Ectodermal cell (in vitro differentiated cells): ENCODE measurements around the gene FGD6.
"Not testable (repeated sequence)": the region's sequence is repeated elsewhere in the genome, so short reads cannot be mapped to it uniquely, and the experiment has no call there.

ENCODE experiments used
- H3K27ac ChIP-seq: 2 replicates; pipeline ENCODE4 v1.7.0; 2013; ENCODE audit warnings: mild to moderate bottlenecking, low read depth, low read length; ENCODE audit not compliant: insufficient read depth, poor library complexity, severe bottlenecking
- H3K27me3 ChIP-seq: 2 replicates; pipeline ENCODE4 v1.7.0; 2013; ENCODE audit warnings: mild to moderate bottlenecking, low read length; ENCODE audit not compliant: insufficient read depth, control insufficient read depth, poor library complexity, severe bottlenecking
- H3K36me3 ChIP-seq: one replicate; pipeline ENCODE4 v1.7.0; 2013; ENCODE audit warnings: low read length; ENCODE audit not compliant: control insufficient read depth, insufficient read depth
- H3K4me1 ChIP-seq: one replicate; pipeline ENCODE4 v1.7.0; 2013; ENCODE audit warnings: low read length; ENCODE audit not compliant: control insufficient read depth, insufficient read depth
- H3K4me3 ChIP-seq: 2 replicates; pipeline ENCODE4 v1.7.0; 2013; ENCODE audit warnings: low read depth, low read length, control low read depth; ENCODE audit not compliant: insufficient read depth
- H3K9me3 ChIP-seq: 2 replicates; pipeline ENCODE4 v1.7.0; 2013; ENCODE audit warnings: mild to moderate bottlenecking, low read length, moderate library complexity; ENCODE audit not compliant: control insufficient read depth
- WGBS, 2 experiments: methylation state at CpG; one replicate each; pipeline ENCODE4 v1.1.7; 2013; ENCODE audit warnings: missing lambda C conversion rate in 2 of 2; 5-methylcytosine and 5-hydroxymethylcytosine counted together

The FGD6 gene

GRCh38 chr12:95117178-95117599 lies 100.1 kb downstream of the FGD6 start:
- 61 to 71% methylated on average over 2 of the region's 2 CpGs for WGBS, 2 experiments
- Histone ChIP-seq H3K27me3 (no peaks in the 10 kb centered on the region), H3K36me3 (no peaks in the 10 kb centered on the region), H3K9me3 (no peaks in the 10 kb centered on the region), H3K27ac (no peak overlapping the region), H3K4me1 (no peaks in the 10 kb centered on the region), H3K4me3 (no peak overlapping the region)

- H3K36me3 ChIP-seq, result no peaks in the 10 kb centered on the region
- no peak overlapping the region for H3K4me3 ChIP-seq
- no peaks in the 10 kb centered on the region for H3K9me3 ChIP-seq
- no peaks in the 10 kb centered on the region for H3K27me3 ChIP-seq
- H3K4me1 ChIP-seq, result no peaks in the 10 kb centered on the region
- 91 to 94% methylated on average over 3 of the region's 3 CpGs for WGBS, 2 experiments
- no peak overlapping the region for H3K27ac ChIP-seq
Observed at GRCh38 chr12:95116773-95117172, 100.5 kb downstream of the FGD6 start.

GRCh38 chr12:95116341-95116740 lies 100.9 kb downstream of the FGD6 start:
- H3K4me1 ChIP-seq, result no peaks in the 10 kb centered on the region
- H3K27me3 ChIP-seq, result no peaks in the 10 kb centered on the region
- WGBS, 2 experiments, result 83 to 93% methylated on average over 4 of the region's 4 CpGs
- H3K4me3 ChIP-seq, result no peak overlapping the region
- no peaks in the 10 kb centered on the region for H3K9me3 ChIP-seq
- no peaks in the 10 kb centered on the region for H3K36me3 ChIP-seq
- no peak overlapping the region for H3K27ac ChIP-seq

GRCh38 chr12:95115641-95116040 lies 101.6 kb downstream of the FGD6 start:
- H3K27ac ChIP-seq, result no peak overlapping the region
- H3K4me3 ChIP-seq, result no peak overlapping the region
- H3K9me3 ChIP-seq, result no peaks in the 10 kb centered on the region
- no peaks in the 10 kb centered on the region for H3K36me3 ChIP-seq
- H3K4me1 ChIP-seq, result no peaks in the 10 kb centered on the region
- no peaks in the 10 kb centered on the region for H3K27me3 ChIP-seq
- 80 to 84% methylated on average over 6 to 7 of the region's 7 CpGs for WGBS, 2 experiments

GRCh38 chr12:95114766-95115405 lies 102.4 kb downstream of the FGD6 start:
- Histone ChIP-seq H3K27ac (no peak overlapping the region), H3K4me3 (no peak overlapping the region), H3K27me3 (no peaks in the 10 kb centered on the region), H3K4me1 (no peaks in the 10 kb centered on the region), H3K9me3 (no peaks in the 10 kb centered on the region), H3K36me3 (no peaks in the 10 kb centered on the region)
- 40 to 42% methylated on average over 3 of the region's 3 CpGs for WGBS, 2 experiments

GRCh38 chr12:95107362-95107761 lies 109.9 kb downstream of the FGD6 start:
- H3K9me3 ChIP-seq, result no peaks in the 10 kb centered on the region
- WGBS, 2 experiments, result 86 to 91% methylated on average over 7 of the region's 7 CpGs
- H3K4me3 ChIP-seq, result no peak overlapping the region
- H3K27me3 ChIP-seq, result no peaks in the 10 kb centered on the region
- no peak overlapping the region for H3K27ac ChIP-seq
- peaks cover 8% of the 10 kb centered on the region for H3K36me3 ChIP-seq
- H3K4me1 ChIP-seq, result no peaks in the 10 kb centered on the region

- Histone ChIP-seq H3K27ac (no peak overlapping the region), H3K36me3 (peaks cover 9% of the 10 kb centered on the region), H3K9me3 (no peaks in the 10 kb centered on the region), H3K4me1 (no peaks in the 10 kb centered on the region), H3K4me3 (no peak overlapping the region), H3K27me3 (no peaks in the 10 kb centered on the region)
- WGBS, 2 experiments, result 91 to 92% methylated on average over 7 of the region's 8 CpGs
Observed at GRCh38 chr12:95105540-95105939, 111.7 kb downstream of the FGD6 start.

- Histone ChIP-seq H3K4me1 (no peaks in the 10 kb centered on the region), H3K27ac (no peak overlapping the region), H3K9me3 (no peaks in the 10 kb centered on the region), H3K27me3 (no peaks in the 10 kb centered on the region), H3K36me3 (peaks cover 9% of the 10 kb centered on the region), H3K4me3 (no peak overlapping the region)
- WGBS, 2 experiments, result 85 to 96% methylated on average over 2 of the region's 2 CpGs
Observed at GRCh38 chr12:95104919-95105452, 112.3 kb downstream of the FGD6 start.

GRCh38 chr12:95102916-95103671 lies 114.2 kb downstream of the FGD6 start:
- H3K9me3 ChIP-seq, result no peaks in the 10 kb centered on the region
- no peaks in the 10 kb centered on the region for H3K27me3 ChIP-seq
- 93 to 97% methylated on average over 8 of the region's 8 CpGs for WGBS, 2 experiments
- H3K27ac ChIP-seq, result no peak overlapping the region
- peaks cover 9% of the 10 kb centered on the region for H3K36me3 ChIP-seq
- H3K4me1 ChIP-seq, result no peaks in the 10 kb centered on the region
- H3K4me3 ChIP-seq, result no peak overlapping the region

GRCh38 chr12:95101957-95102356 lies 115.3 kb downstream of the FGD6 start:
- H3K4me1 ChIP-seq, H3K9me3 ChIP-seq, H3K36me3 ChIP-seq, H3K4me3 ChIP-seq, H3K27ac ChIP-seq, H3K27me3 ChIP-seq: not testable (repeated sequence)
- 92 to 93% methylated on average over 5 of the region's 5 CpGs for WGBS, 2 experiments
